Measurements from ENCODE around the gene LMO7.

LMO7 gene

GRCh38 chr13:75657111-75657510 lies 21.0 kb downstream of the LMO7 start:
- no peak overlapping the region for H3K4me3 ChIP-seq (ENCODE audit: low read depth, low read length)
- no peak for DNase-seq (ENCODE audit: low read depth)
- no peak for TF ChIP-seq CTCF (IDR thresholded peaks at IDR 0.05; ENCODE audit: low read depth, low read length, missing control alignments)

- no peak for TF ChIP-seq CTCF (IDR thresholded peaks at IDR 0.05; ENCODE audit: low read depth, low read length, missing control alignments)
- H3K4me3 ChIP-seq (ENCODE audit: low read depth, low read length), result no peak overlapping the region
- DNase-seq (ENCODE audit: low read depth), result no peak
Observed at GRCh38 chr13:75660694-75661093, 24.6 kb downstream of the LMO7 start.

GRCh38 chr13:75661443-75661842 lies 25.3 kb downstream of the LMO7 start:
- no peak for TF ChIP-seq CTCF (IDR thresholded peaks at IDR 0.05; ENCODE audit: low read depth, low read length, missing control alignments)
- no peak for DNase-seq (ENCODE audit: low read depth)
- H3K4me3 ChIP-seq (ENCODE audit: low read depth, low read length), result peak overlapping the region; percentile 32; the same call in 1 of the 2 replicates

- no peak for TF ChIP-seq CTCF (IDR thresholded peaks at IDR 0.05; ENCODE audit: low read depth, low read length, missing control alignments)
- H3K4me3 ChIP-seq (ENCODE audit: low read depth, low read length), result no peak overlapping the region
- DNase-seq (ENCODE audit: low read depth), result no peak
Observed at GRCh38 chr13:75666646-75667351, 30.7 kb downstream of the LMO7 start.

GRCh38 chr13:75669706-75670105 lies 33.6 kb downstream of the LMO7 start:
- no peak for TF ChIP-seq CTCF (IDR thresholded peaks at IDR 0.05; ENCODE audit: low read depth, low read length, missing control alignments)
- no peak for DNase-seq (ENCODE audit: low read depth)
- H3K4me3 ChIP-seq (ENCODE audit: low read depth, low read length), result no peak overlapping the region

- H3K4me3 ChIP-seq (ENCODE audit: low read depth, low read length), result no peak overlapping the region
- TF ChIP-seq CTCF (IDR thresholded peaks at IDR 0.05; ENCODE audit: low read depth, low read length, missing control alignments), result no peak
- DNase-seq (ENCODE audit: low read depth), result no peak
Observed at GRCh38 chr13:75670496-75670895, 34.4 kb downstream of the LMO7 start.

- DNase-seq (ENCODE audit: low read depth), result no peak
- H3K4me3 ChIP-seq (ENCODE audit: low read depth, low read length), result no peak overlapping the region
- TF ChIP-seq CTCF (IDR thresholded peaks at IDR 0.05; ENCODE audit: low read depth, low read length, missing control alignments), result no peak
Observed at GRCh38 chr13:75675421-75675820, 39.3 kb downstream of the LMO7 start.
